OCI-LY7 (cell line): ENCODE results near the gene ZNF558. TPM values are rescaled to one million over a fixed set of nuclear protein-coding genes. Genes with fewer than 3 reads are reported as not detected.
"Not testable (repeated sequence)": the region's sequence is repeated elsewhere in the genome, so short reads cannot be mapped to it uniquely, and the experiment has no call there.

Experiments
- BruUV-seq: library from RNA; stranded (reverse); fragments of 400-500 nt; replicated peaks from 2 replicates; lab custom pipeline; 2021; lab: Mats Ljungman, UMichigan
- CTCF ChIA-PET: fragments of 300-600 bp; sonication (Branson Sonifier 250); formaldehyde crosslinking; loops from one replicate; lab custom pipeline; 2022; ENCODE audit warnings: antibody characterized with exemption; ENCODE audit not compliant: unreplicated experiment; lab: Charles Lee
- POLR2A ChIA-PET: fragments of 300-600 bp; sonication (Branson Sonifier 250); formaldehyde crosslinking; loops from one replicate; lab custom pipeline; 2022; ENCODE audit warnings: antibody characterized with exemption; lab: Charles Lee
- DNase-seq: peaks from one replicate; pipeline ENCODE4 v3.0.0-alpha.2; 2015; ENCODE audit warnings: low spot score
- H2AFZ ChIP-seq: fragments of 200-600 bp; sonication (generic), shearing (Covaris generic); 2 replicates; pipeline ENCODE4 v1.6.1; 2014; ENCODE audit warnings: mild to moderate bottlenecking, antibody characterized with exemption, low read length, moderate library complexity
- H3K27ac ChIP-seq: fragments of 200-600 bp; sonication (generic); 2 replicates; pipeline ENCODE4 v1.5.1; 2014; ENCODE audit warnings: mixed run types, low read depth, mild to moderate bottlenecking, moderate library complexity, low read length, inconsistent platforms; ENCODE audit not compliant: poor library complexity, severe bottlenecking
- H3K36me3 ChIP-seq: fragments of 200-600 bp; sonication (generic); 2 replicates; pipeline ENCODE4 v1.6.1; 2014; ENCODE audit warnings: mild to moderate bottlenecking, antibody characterized with exemption, low read length, moderate library complexity, mixed read lengths; ENCODE audit not compliant: insufficient read depth
- H3K4me1 ChIP-seq: fragments of 200-600 bp; sonication (generic); 2 replicates; pipeline ENCODE4 v1.5.1; 2014; ENCODE audit warnings: mild to moderate bottlenecking, low read length; ENCODE audit not compliant: insufficient read depth, poor library complexity, severe bottlenecking
- H3K4me2 ChIP-seq: fragments of 200-600 bp; sonication (generic); 2 replicates; pipeline ENCODE4 v1.6.1; 2014; ENCODE audit warnings: mild to moderate bottlenecking, low read length
- H3K4me3 ChIP-seq: fragments of 200-600 bp; sonication (generic); 2 replicates; pipeline ENCODE4 v1.5.1; 2014; ENCODE audit warnings: mild to moderate bottlenecking, low read depth, low read length; ENCODE audit not compliant: poor library complexity, severe bottlenecking
- H3K79me2 ChIP-seq: fragments of 200-600 bp; sonication (generic); 2 replicates; pipeline ENCODE4 v1.6.1; 2016; ENCODE audit warnings: low read depth, mild to moderate bottlenecking, low read length, moderate library complexity, mixed read lengths; ENCODE audit not compliant: insufficient read depth
- H3K9me2 ChIP-seq: fragments of 200-600 bp; sonication (generic); 2 replicates; pipeline ENCODE4 v1.6.1; 2016; ENCODE audit warnings: mild to moderate bottlenecking, low read length, mixed read lengths; ENCODE audit not compliant: insufficient read depth
- H3K9me3 ChIP-seq: fragments of 200-600 bp; sonication (generic); 2 replicates; pipeline ENCODE4 v1.6.1; 2014; ENCODE audit warnings: mild to moderate bottlenecking, mixed run types, low read length, mixed read lengths
- H4K20me1 ChIP-seq: fragments of 200-600 bp; sonication (generic); 2 replicates; pipeline ENCODE4 v1.6.1; 2014; ENCODE audit warnings: mild to moderate bottlenecking, antibody characterized with exemption, low read length, moderate library complexity, mixed read lengths; ENCODE audit not compliant: insufficient read depth
- intact Hi-C: fragments of 100-400 bp; cut with micrococcal nuclease; formaldehyde crosslinking; loops from one replicate; pipeline ENCODE4 v1.10.0; 2022; ENCODE audit not compliant: unreplicated experiment
- small RNA-seq: library from RNA; depleted of rRNA; stranded (forward); fragments of <200 nt; gene quantifications from one replicate; pipeline ENCODE3, GENCODE V24; 2014
- total RNA-seq, 2 experiments: library from RNA; depleted of rRNA in 1 of 2; stranded (reverse); fragments of >200 nt in 1 of 2; shearing (Covaris generic) in 1 of 2; gene quantifications; 2 replicates each; pipeline ENCODE4 v1.2.3, GENCODE V29; 2014 to 2022

The ZNF558 gene
- total RNA-seq, 2 experiments from 2014 or later, result 18.0 to 19.7 TPM

DNA sequence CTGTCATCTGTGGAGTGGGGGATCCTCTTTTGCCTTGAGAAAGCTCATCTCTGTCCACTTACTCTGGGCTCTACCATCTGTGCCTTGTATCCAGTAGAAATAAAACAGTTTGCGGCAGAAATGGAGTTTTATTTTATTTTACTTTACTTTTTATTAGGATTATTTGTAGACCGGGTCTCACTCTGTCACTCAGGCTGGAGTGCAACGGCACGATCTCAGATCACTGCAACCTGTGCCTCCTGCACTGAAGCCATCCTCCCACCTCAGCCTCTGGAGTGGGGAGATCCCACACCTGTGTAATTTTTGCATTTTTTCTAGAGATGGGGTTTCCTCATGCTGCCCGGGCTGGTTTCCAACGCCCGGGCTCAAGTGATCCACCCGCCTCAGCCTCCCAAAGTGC lies 62.8 kb downstream of the ZNF558 start:
- H3K4me3 ChIP-seq, H3K36me3 ChIP-seq, POLR2A ChIA-PET, CTCF ChIA-PET, H3K4me2 ChIP-seq, H2AFZ ChIP-seq, H3K4me1 ChIP-seq, intact Hi-C loops, H3K9me2 ChIP-seq, H3K27ac ChIP-seq, DNase-seq, BruUV-seq, H3K79me2 ChIP-seq, H3K9me3 ChIP-seq, H4K20me1 ChIP-seq: not testable (repeated sequence)

DNA sequence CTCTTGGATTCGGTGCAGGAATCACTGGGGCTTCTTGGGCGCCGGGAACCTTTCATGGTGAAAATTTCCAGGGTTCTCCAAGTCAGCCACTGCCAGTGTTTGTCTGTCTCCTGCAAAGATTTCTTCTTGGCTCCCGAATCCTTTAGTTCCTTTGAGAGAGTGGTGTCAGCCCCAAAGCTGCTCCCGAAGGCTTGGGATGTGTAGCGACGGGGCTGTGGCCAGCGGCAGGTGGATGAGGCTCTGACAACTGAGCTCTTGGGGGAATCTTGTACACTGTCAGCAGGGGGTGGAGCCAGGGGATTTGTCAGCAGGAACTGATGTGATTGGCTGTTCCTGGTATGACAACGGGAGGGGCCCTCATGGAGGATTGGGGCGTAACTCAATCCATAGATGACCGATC lies 64.8 kb downstream of the ZNF558 start:
- POLR2A ChIA-PET, CTCF ChIA-PET, H2AFZ ChIP-seq, BruUV-seq, H3K4me2 ChIP-seq, H4K20me1 ChIP-seq, H3K9me3 ChIP-seq, H3K4me1 ChIP-seq, H3K27ac ChIP-seq, H3K79me2 ChIP-seq, H3K4me3 ChIP-seq, intact Hi-C loops, H3K36me3 ChIP-seq, H3K9me2 ChIP-seq, DNase-seq: not testable (repeated sequence)

Small RNA genes lying within 50 kb of the gene (small RNA-seq; reads per million reads assigned to genes)
- gene AC012616.1, result not detected

Other genes starting within 250 kb of the ZNF558 start
- not detected in 2 replicates for gene ADAMTS10, start 221.6 kb downstream of the ZNF558 start, total RNA-seq (2014; rRNA removed; shearing (Covaris generic))
- gene ADAMTS10, start 221.6 kb downstream of the ZNF558 start, total RNA-seq (2022), result not detected in 2 replicates
- gene NFILZ, start 201.7 kb downstream of the ZNF558 start, total RNA-seq (2014; rRNA removed; shearing (Covaris generic)), result not detected in 2 replicates
- not detected in 2 replicates for gene NFILZ, start 201.7 kb downstream of the ZNF558 start, total RNA-seq (2022)
- not detected in 2 replicates for gene ACTL9, start 133.5 kb downstream of the ZNF558 start, total RNA-seq (2014; rRNA removed; shearing (Covaris generic))
- gene ACTL9, start 133.5 kb downstream of the ZNF558 start, total RNA-seq (2022), result not detected in 2 replicates
- not detected in 2 replicates for gene OR2Z1, start 110.7 kb downstream of the ZNF558 start, total RNA-seq (2014; rRNA removed; shearing (Covaris generic))
- gene OR2Z1, start 110.7 kb downstream of the ZNF558 start, total RNA-seq (2022), result not detected in 2 replicates
- gene MBD3L1, start 73 bp upstream of the ZNF558 start, total RNA-seq (2014; rRNA removed; shearing (Covaris generic)), result not detected in 2 replicates
- gene MBD3L1, start 73 bp upstream of the ZNF558 start, total RNA-seq (2022), result not detected in 2 replicates
- gene MUC16, start 178.1 kb upstream of the ZNF558 start, total RNA-seq (2014; rRNA removed; shearing (Covaris generic)), result under 0.01 TPM in 1 of 2 replicates, not detected in the other
- not detected in 2 replicates for gene MUC16, start 178.1 kb upstream of the ZNF558 start, total RNA-seq (2022)